ENCODE results near the gene GATA5. TPM values are rescaled to one million over a fixed set of nuclear protein-coding genes. Genes with fewer than 3 reads are reported as not detected.
A peak's percentile ranks its signal among the peaks of the same experiment; 100 is the strongest.

GATA5 gene
- total and polyA plus RNA-seq, 10 of the 15 experiments (the other 5 are each of a cell fraction or from before 2014, with no cell fraction given) = not detected

DNA sequence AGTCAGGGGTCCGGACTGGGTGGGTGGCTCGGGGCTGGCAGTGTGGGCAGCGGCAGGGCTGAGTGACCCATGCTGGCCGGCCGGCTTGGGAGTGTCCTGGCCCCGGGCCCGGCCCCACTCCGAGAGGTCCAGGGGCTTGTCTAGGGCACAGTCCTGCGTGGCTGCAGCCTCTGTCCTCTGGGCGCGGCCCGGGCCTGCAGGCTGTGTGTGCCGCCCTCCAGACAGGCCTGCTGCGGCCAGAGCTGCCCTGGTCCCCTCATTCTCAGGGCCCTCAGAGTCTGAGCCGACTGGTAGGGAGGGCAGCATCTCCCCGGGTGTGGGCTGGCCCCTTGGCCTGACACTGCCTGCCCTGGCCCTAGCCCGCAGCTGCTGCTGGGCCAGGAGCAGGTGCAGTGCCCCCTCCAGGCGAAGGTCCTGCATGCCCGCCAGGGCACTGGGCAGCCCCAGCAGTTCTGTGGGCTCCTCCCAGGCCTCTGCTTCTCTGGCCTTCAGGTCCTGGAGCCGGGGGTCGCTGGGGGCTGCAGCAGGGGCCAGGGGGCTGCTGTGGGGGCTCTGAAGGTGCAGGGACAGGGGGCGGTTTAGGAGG, 61.8 kb downstream of the GATA5 start:
- RAD21 ChIA-PET (ENCODE audit: unreplicated experiment) = no interaction called here
- BruUV-seq (replicated peaks) = no TSS peak
- TF ChIP-seq SPI1 (IDR thresholded peaks at IDR 0.05; ENCODE audit: borderline replicate concordance, insufficient read depth, low read depth, low read length) = no peak
- TF ChIP-seq, protein P1, sequence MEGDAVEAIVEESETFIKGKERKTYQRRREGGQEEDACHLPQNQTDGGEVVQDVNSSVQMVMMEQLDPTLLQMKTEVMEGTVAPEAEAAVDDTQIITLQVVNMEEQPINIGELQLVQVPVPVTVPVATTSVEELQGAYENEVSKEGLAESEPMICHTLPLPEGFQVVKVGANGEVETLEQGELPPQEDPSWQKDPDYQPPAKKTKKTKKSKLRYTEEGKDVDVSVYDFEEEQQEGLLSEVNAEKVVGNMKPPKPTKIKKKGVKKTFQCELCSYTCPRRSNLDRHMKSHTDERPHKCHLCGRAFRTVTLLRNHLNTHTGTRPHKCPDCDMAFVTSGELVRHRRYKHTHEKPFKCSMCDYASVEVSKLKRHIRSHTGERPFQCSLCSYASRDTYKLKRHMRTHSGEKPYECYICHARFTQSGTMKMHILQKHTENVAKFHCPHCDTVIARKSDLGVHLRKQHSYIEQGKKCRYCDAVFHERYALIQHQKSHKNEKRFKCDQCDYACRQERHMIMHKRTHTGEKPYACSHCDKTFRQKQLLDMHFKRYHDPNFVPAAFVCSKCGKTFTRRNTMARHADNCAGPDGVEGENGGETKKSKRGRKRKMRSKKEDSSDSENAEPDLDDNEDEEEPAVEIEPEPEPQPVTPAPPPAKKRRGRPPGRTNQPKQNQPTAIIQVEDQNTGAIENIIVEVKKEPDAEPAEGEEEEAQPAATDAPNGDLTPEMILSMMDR (IDR thresholded peaks at IDR 0.05 in 2 of 3, conservative IDR thresholded peaks at IDR 0.05 in 1 of 3; ENCODE audit: control insufficient read depth in 2 of 3, extremely low read depth in 1 of 3, insufficient read depth in 1 of 3, low read depth in 3 of 3, low read length in 3 of 3) = peak in 1 of 3 experiments; percentile 25; a peak in 1 of 6 replicates
- TF ChIP-seq MYC (IDR thresholded peaks at IDR 0.05; ENCODE audit: insufficient read depth, insufficient read length, insufficient replicate concordance, low read length, severe bottlenecking) = no peak

More for the DNA sequence above, 61.8 kb downstream of the GATA5 start:
- Histone ChIP-seq H2AFZ (ENCODE audit: control insufficient read depth, low read depth, low read length) (no peak overlapping the region), H3K4me1 (ENCODE audit: control insufficient read depth, insufficient read depth, low read length) (0 out of 2 replicates have a peak, but pooled peaks cover 4% of the 10 kb centered on the region), H3K9ac (ENCODE audit: control insufficient read depth, insufficient read depth, low read length) (no peak overlapping the region), H4K20me1 (ENCODE audit: control insufficient read depth, insufficient read depth) (no peaks in the 10 kb centered on the region), H3K9me3 (replicated peaks; ENCODE audit: control insufficient read depth, insufficient read depth, low read length) (no peaks in the 10 kb centered on the region), H3K27me3 (replicated peaks in 1 of 2; ENCODE audit: control insufficient read depth in 2 of 2, insufficient read depth in 2 of 2, low read length in 1 of 2) (no peaks in the 10 kb centered on the region), H3K79me2 (ENCODE audit: control insufficient read depth, insufficient read depth, low read length) (no peaks in the 10 kb centered on the region), H3K4me2 (ENCODE audit: control insufficient read depth, insufficient read depth) (no peak overlapping the region), H3K4me3 (no peak overlapping the region), H3K36me3 (ENCODE audit: control insufficient read depth in 2 of 2, insufficient read depth in 2 of 2, low read length in 1 of 2) (no peaks in the 10 kb centered on the region), H3K27ac (ENCODE audit: control insufficient read depth, insufficient read depth) (no peak overlapping the region)
- SMC1A ChIA-PET (ENCODE audit: uncharacterized antibody, unreplicated experiment) = interaction anchor here (0.6 kb wide), 1 partner anchor 324 kb away, joined by 4 read pairs; no protein-coding TSS in a partner anchor
- DNase-seq (ENCODE audit: low read depth, low spot score) (no peak), ATAC-seq (0 out of 3 replicates have a peak, but pooled peaks have one; percentile 23), FAIRE-seq (no peak)
- CTCF ChIA-PET = no interaction called here
- POLR2A ChIA-PET = no interaction called here
- intact Hi-C loops (cut with micrococcal nuclease; ENCODE audit: unreplicated experiment) (no loop called here), in situ Hi-C loops (cut with MboI) (no loop called here)
- WGBS (ENCODE audit: insufficient coverage, insufficient replicate concordance, low lambda C conversion rate, missing lambda C conversion rate) = 39% methylated on average over 22 of the region's 22 CpGs

Other genes with a start within 250 kb of the GATA5 start
Only the 7 nearest of the 8 such genes appear.
- 148 and 160 TPM in 2 replicates for gene ADRM1, start 173.0 kb downstream of the GATA5 start, total RNA-seq (2014; rRNA removed)
- gene ADRM1, start 173.0 kb downstream of the GATA5 start, total RNA-seq (2014; rRNA removed; fragmentation: Illumina TruSeq; extraction: Trizol) = 43.3 and 53.3 TPM in 2 replicates
- gene ADRM1, start 173.0 kb downstream of the GATA5 start, total RNA-seq (2021) = 117 and 125 TPM in 2 replicates
- gene ADRM1, start 173.0 kb downstream of the GATA5 start, polyA plus RNA-seq (2011; rRNA removed) = 33.1 and 67.0 TPM in 2 replicates
- 10.2 and 34.3 TPM in 2 replicates for gene ADRM1, start 173.0 kb downstream of the GATA5 start, polyA plus RNA-seq (2014; fragmentation: Illumina TruSeq; extraction: Trizol)
- gene ADRM1, start 173.0 kb downstream of the GATA5 start, polyA plus RNA-seq (2014; fragmentation: Nextera tagmentation; extraction: Ambion mirVana) = 10 to 100 TPM in 1 of 2 experiments, 1 to 10 TPM in 1; 3.4 to 13.6 TPM
- 150 and 181 TPM in 2 replicates for gene ADRM1, start 173.0 kb downstream of the GATA5 start, polyA plus RNA-seq (2014; rRNA removed)
- gene ADRM1, start 173.0 kb downstream of the GATA5 start, polyA plus RNA-seq (2016; fragmentation: Nextera tagmentation; extraction: Ambion mirVana) = 100 to 1,000 TPM; 207 to 213 TPM
- gene LAMA5, start 108.7 kb downstream of the GATA5 start, total RNA-seq (2014; rRNA removed) = 0.62 and 1.5 TPM in 2 replicates
- 0.09 and 0.28 TPM in 2 replicates for gene LAMA5, start 108.7 kb downstream of the GATA5 start, total RNA-seq (2014; rRNA removed; fragmentation: Illumina TruSeq; extraction: Trizol)
- 1.4 and 2.2 TPM in 2 replicates for gene LAMA5, start 108.7 kb downstream of the GATA5 start, total RNA-seq (2021)
- gene LAMA5, start 108.7 kb downstream of the GATA5 start, polyA plus RNA-seq (2011; rRNA removed) = not detected in 2 replicates
- 0.62 TPM in 1 of 2 replicates, not detected in the other for gene LAMA5, start 108.7 kb downstream of the GATA5 start, polyA plus RNA-seq (2014; fragmentation: Illumina TruSeq; extraction: Trizol)
- not detected for gene LAMA5, start 108.7 kb downstream of the GATA5 start, polyA plus RNA-seq (2014; fragmentation: Nextera tagmentation; extraction: Ambion mirVana)
- gene LAMA5, start 108.7 kb downstream of the GATA5 start, polyA plus RNA-seq (2014; rRNA removed) = 1.0 and 3.1 TPM in 2 replicates
- 1 to 10 TPM; 1.6 TPM for gene LAMA5, start 108.7 kb downstream of the GATA5 start, polyA plus RNA-seq (2016; fragmentation: Nextera tagmentation; extraction: Ambion mirVana)
- gene RPS21, start 88.9 kb downstream of the GATA5 start, total RNA-seq (2014; rRNA removed) = 1,780 and 2,320 TPM in 2 replicates
- 1,442 and 1,474 TPM in 2 replicates for gene RPS21, start 88.9 kb downstream of the GATA5 start, total RNA-seq (2014; rRNA removed; fragmentation: Illumina TruSeq; extraction: Trizol)
- gene RPS21, start 88.9 kb downstream of the GATA5 start, total RNA-seq (2021) = 2,559 and 2,687 TPM in 2 replicates
- gene RPS21, start 88.9 kb downstream of the GATA5 start, polyA plus RNA-seq (2011; rRNA removed) = 2,814 and 4,987 TPM in 2 replicates
- gene RPS21, start 88.9 kb downstream of the GATA5 start, polyA plus RNA-seq (2014; fragmentation: Illumina TruSeq; extraction: Trizol) = 536 and 1,536 TPM in 2 replicates
- gene RPS21, start 88.9 kb downstream of the GATA5 start, polyA plus RNA-seq (2014; fragmentation: Nextera tagmentation; extraction: Ambion mirVana) = 1,000 to 10,000 TPM; 3,290 to 4,046 TPM
- gene RPS21, start 88.9 kb downstream of the GATA5 start, polyA plus RNA-seq (2014; rRNA removed) = 3,245 and 4,075 TPM in 2 replicates
- gene RPS21, start 88.9 kb downstream of the GATA5 start, polyA plus RNA-seq (2016; fragmentation: Nextera tagmentation; extraction: Ambion mirVana) = 1,000 to 10,000 TPM; 1,499 to 1,551 TPM
- gene CABLES2, start 68.7 kb downstream of the GATA5 start, total RNA-seq (2014; rRNA removed) = 7.7 and 8.8 TPM in 2 replicates
- 5.3 and 5.9 TPM in 2 replicates for gene CABLES2, start 68.7 kb downstream of the GATA5 start, total RNA-seq (2014; rRNA removed; fragmentation: Illumina TruSeq; extraction: Trizol)
- 14.9 and 15.2 TPM in 2 replicates for gene CABLES2, start 68.7 kb downstream of the GATA5 start, total RNA-seq (2021)
- 2.9 and 4.8 TPM in 2 replicates for gene CABLES2, start 68.7 kb downstream of the GATA5 start, polyA plus RNA-seq (2011; rRNA removed)
- 7.4 and 12.7 TPM in 2 replicates for gene CABLES2, start 68.7 kb downstream of the GATA5 start, polyA plus RNA-seq (2014; fragmentation: Illumina TruSeq; extraction: Trizol)
- gene CABLES2, start 68.7 kb downstream of the GATA5 start, polyA plus RNA-seq (2014; fragmentation: Nextera tagmentation; extraction: Ambion mirVana) = 1 to 10 TPM; 2.3 to 2.9 TPM
- 10.7 and 11.6 TPM in 2 replicates for gene CABLES2, start 68.7 kb downstream of the GATA5 start, polyA plus RNA-seq (2014; rRNA removed)
- 1 to 10 TPM; 2.2 to 2.5 TPM for gene CABLES2, start 68.7 kb downstream of the GATA5 start, polyA plus RNA-seq (2016; fragmentation: Nextera tagmentation; extraction: Ambion mirVana)
- gene RBBP8NL, start 48.5 kb downstream of the GATA5 start, total RNA-seq (2014; rRNA removed) = not detected in 2 replicates
- not detected in 2 replicates for gene RBBP8NL, start 48.5 kb downstream of the GATA5 start, total RNA-seq (2014; rRNA removed; fragmentation: Illumina TruSeq; extraction: Trizol)
- gene RBBP8NL, start 48.5 kb downstream of the GATA5 start, total RNA-seq (2021) = not detected in 2 replicates
- gene RBBP8NL, start 48.5 kb downstream of the GATA5 start, polyA plus RNA-seq (2011; rRNA removed) = not detected in 2 replicates
- not detected in 2 replicates for gene RBBP8NL, start 48.5 kb downstream of the GATA5 start, polyA plus RNA-seq (2014; fragmentation: Illumina TruSeq; extraction: Trizol)
- not detected for gene RBBP8NL, start 48.5 kb downstream of the GATA5 start, polyA plus RNA-seq (2014; fragmentation: Nextera tagmentation; extraction: Ambion mirVana)
- gene RBBP8NL, start 48.5 kb downstream of the GATA5 start, polyA plus RNA-seq (2014; rRNA removed) = not detected in 2 replicates
- not detected for gene RBBP8NL, start 48.5 kb downstream of the GATA5 start, polyA plus RNA-seq (2016; fragmentation: Nextera tagmentation; extraction: Ambion mirVana)
- gene SLCO4A1, start 166.5 kb upstream of the GATA5 start, total RNA-seq (2014; rRNA removed) = 11.2 and 16.4 TPM in 2 replicates
- 6.0 and 7.0 TPM in 2 replicates for gene SLCO4A1, start 166.5 kb upstream of the GATA5 start, total RNA-seq (2014; rRNA removed; fragmentation: Illumina TruSeq; extraction: Trizol)
- 13.3 and 16.1 TPM in 2 replicates for gene SLCO4A1, start 166.5 kb upstream of the GATA5 start, total RNA-seq (2021)
- gene SLCO4A1, start 166.5 kb upstream of the GATA5 start, polyA plus RNA-seq (2011; rRNA removed) = 6.2 and 9.1 TPM in 2 replicates
- gene SLCO4A1, start 166.5 kb upstream of the GATA5 start, polyA plus RNA-seq (2014; fragmentation: Illumina TruSeq; extraction: Trizol) = 1.6 and 6.3 TPM in 2 replicates
- 1 to 10 TPM; 2.1 to 4.7 TPM for gene SLCO4A1, start 166.5 kb upstream of the GATA5 start, polyA plus RNA-seq (2014; fragmentation: Nextera tagmentation; extraction: Ambion mirVana)
- 15.0 and 17.6 TPM in 2 replicates for gene SLCO4A1, start 166.5 kb upstream of the GATA5 start, polyA plus RNA-seq (2014; rRNA removed)
- gene SLCO4A1, start 166.5 kb upstream of the GATA5 start, polyA plus RNA-seq (2016; fragmentation: Nextera tagmentation; extraction: Ambion mirVana) = 10 to 100 TPM; 28.4 to 30.7 TPM
- not detected in 2 replicates for gene NTSR1, start 232.8 kb upstream of the GATA5 start, total RNA-seq (2014; rRNA removed)
- gene NTSR1, start 232.8 kb upstream of the GATA5 start, total RNA-seq (2014; rRNA removed; fragmentation: Illumina TruSeq; extraction: Trizol) = not detected in 2 replicates
- 0.05 TPM in 1 of 2 replicates, not detected in the other for gene NTSR1, start 232.8 kb upstream of the GATA5 start, total RNA-seq (2021)
- gene NTSR1, start 232.8 kb upstream of the GATA5 start, polyA plus RNA-seq (2011; rRNA removed) = not detected in 2 replicates
- gene NTSR1, start 232.8 kb upstream of the GATA5 start, polyA plus RNA-seq (2014; fragmentation: Illumina TruSeq; extraction: Trizol) = not detected in 2 replicates
- gene NTSR1, start 232.8 kb upstream of the GATA5 start, polyA plus RNA-seq (2014; fragmentation: Nextera tagmentation; extraction: Ambion mirVana) = not detected
- not detected in 2 replicates for gene NTSR1, start 232.8 kb upstream of the GATA5 start, polyA plus RNA-seq (2014; rRNA removed)
- gene NTSR1, start 232.8 kb upstream of the GATA5 start, polyA plus RNA-seq (2016; fragmentation: Nextera tagmentation; extraction: Ambion mirVana) = not detected